Measurements from ENCODE around the gene TMCC3.

DNA sequence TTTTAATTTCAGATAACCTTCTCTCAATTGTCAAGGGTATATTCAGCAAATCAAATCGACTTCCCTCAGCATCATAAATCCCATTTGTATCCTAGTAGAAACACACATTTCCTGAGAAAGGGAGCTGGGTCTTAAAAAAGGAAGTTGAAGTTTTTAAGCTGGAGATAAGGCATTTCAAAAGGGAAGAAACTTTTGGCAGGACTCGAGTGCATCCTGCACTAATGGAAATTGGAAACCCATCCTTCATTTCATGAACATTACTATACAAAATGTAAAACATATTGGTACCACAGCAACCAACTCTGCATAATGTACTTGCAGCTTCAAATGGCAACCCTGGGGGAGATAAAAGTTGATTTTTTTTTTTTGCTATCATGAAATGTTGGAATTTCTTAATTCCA is 23.7 kb upstream of the TMCC3 start:
- no peak for TF ChIP-seq ZFX (CRISPR knock-in tag; IDR thresholded peaks at IDR 0.05)
- no peak for TF ChIP-seq SAFB (IDR thresholded peaks at IDR 0.05; ENCODE audit: borderline replicate concordance, low read depth, low read length)
- TF ChIP-seq, protein P1, sequence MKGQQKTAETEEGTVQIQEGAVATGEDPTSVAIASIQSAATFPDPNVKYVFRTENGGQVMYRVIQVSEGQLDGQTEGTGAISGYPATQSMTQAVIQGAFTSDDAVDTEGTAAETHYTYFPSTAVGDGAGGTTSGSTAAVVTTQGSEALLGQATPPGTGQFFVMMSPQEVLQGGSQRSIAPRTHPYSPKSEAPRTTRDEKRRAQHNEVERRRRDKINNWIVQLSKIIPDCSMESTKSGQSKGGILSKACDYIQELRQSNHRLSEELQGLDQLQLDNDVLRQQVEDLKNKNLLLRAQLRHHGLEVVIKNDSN (CRISPR knock-in tag; IDR thresholded peaks at IDR 0.05) = no peak

Data from K562 (cell line).